IMR-90 (cell line): ENCODE measurements around the gene TAS2R30. TPM values are rescaled to one million over a fixed set of nuclear protein-coding genes. Genes with fewer than 3 reads are reported as not detected.

Experiments used
- ATAC-seq: fragments of 200-7000 bp; cut with Tn5 transposase; 2 replicates; pipeline ENCODE4 v1.9.1; 2020; ENCODE audit warnings: low read depth, mild to moderate bottlenecking, moderate library complexity
- BruUV-seq: library from RNA; stranded (reverse); fragments of 400-500 nt; replicated peaks from 2 replicates; lab custom pipeline; 2021; lab: Mats Ljungman, UMichigan
- CTCF ChIA-PET: fragments of 300-600 bp; formaldehyde crosslinking; extraction: SDS; loops from one replicate; lab custom pipeline; 2021; ENCODE audit warnings: antibody characterized with exemption; lab: Yijun Ruan, JAX
- POLR2A ChIA-PET: fragments of 300-600 bp; sonication (Branson Sonifier 250); formaldehyde crosslinking; loops from one replicate; lab custom pipeline; 2022; ENCODE audit warnings: antibody characterized with exemption; ENCODE audit not compliant: unreplicated experiment; lab: Charles Lee
- DNase-seq: peaks from one replicate; pipeline ENCODE4 v3.0.0; 2013
- H2AFZ ChIP-seq: replicated peaks from 2 replicates; pipeline ENCODE3; 2013; ENCODE audit warnings: low read length, mild to moderate bottlenecking; ENCODE audit not compliant: poor library complexity
- H2AK5ac ChIP-seq: 2 replicates; pipeline ENCODE4 v1.6.1; 2013; ENCODE audit warnings: low read depth, low read length, inconsistent platforms
- H2AK9ac ChIP-seq: replicated peaks from 2 replicates; pipeline ENCODE3; 2013; ENCODE audit warnings: mild to moderate bottlenecking, low read depth, low read length, moderate library complexity; ENCODE audit not compliant: poor library complexity
- H2BK120ac ChIP-seq: 2 replicates; pipeline ENCODE4 v1.6.1; 2013; ENCODE audit warnings: low read depth, low read length, inconsistent platforms
- H2BK15ac ChIP-seq: 3 replicates; pipeline ENCODE4 v1.6.1; 2013; ENCODE audit warnings: low read depth, low read length, inconsistent platforms
- H2BK20ac ChIP-seq: 2 replicates; pipeline ENCODE4 v1.6.1; 2013; ENCODE audit warnings: low read depth, mild to moderate bottlenecking, inconsistent platforms, low read length, moderate library complexity
- H2BK5ac ChIP-seq: 2 replicates; pipeline ENCODE4 v1.6.1; 2013; ENCODE audit warnings: mild to moderate bottlenecking, low read depth, low read length, inconsistent platforms; ENCODE audit not compliant: poor library complexity, severe bottlenecking
- H3K14ac ChIP-seq: replicated peaks from 2 replicates; pipeline ENCODE4 v1.6.1; 2013; ENCODE audit warnings: low read depth, low read length, inconsistent platforms
- H3K18ac ChIP-seq: 2 replicates; pipeline ENCODE4 v1.6.1; 2013; ENCODE audit warnings: low read depth, low read length, control low read depth
- H3K23ac ChIP-seq: 2 replicates; pipeline ENCODE4 v1.6.1; 2013; ENCODE audit warnings: low read depth, low read length, inconsistent platforms
- H3K27ac ChIP-seq: 2 replicates; pipeline ENCODE4 v1.5.1; 2013; ENCODE audit warnings: mild to moderate bottlenecking, control low read depth, low read length; ENCODE audit not compliant: insufficient read depth
- H3K27me3 ChIP-seq: 2 replicates; pipeline ENCODE4 v1.6.1; 2013; ENCODE audit warnings: low read length; ENCODE audit not compliant: control insufficient read depth, insufficient read depth
- H3K36me3 ChIP-seq: 2 replicates; pipeline ENCODE4 v1.6.1; 2013; ENCODE audit warnings: low read length, mixed read lengths; ENCODE audit not compliant: control insufficient read depth, insufficient read depth
- H3K4ac ChIP-seq: 2 replicates; pipeline ENCODE4 v1.6.1; 2013; ENCODE audit warnings: low read depth, low read length, inconsistent platforms
- H3K4me1 ChIP-seq: 2 replicates; pipeline ENCODE4 v1.6.1; 2013; ENCODE audit warnings: low read length, mixed read lengths; ENCODE audit not compliant: control insufficient read depth, insufficient read depth
- H3K4me2 ChIP-seq: 2 replicates; pipeline ENCODE4 v1.6.1; 2013; ENCODE audit warnings: low read depth, mild to moderate bottlenecking, control low read depth, low read length, moderate library complexity
- H3K4me3 ChIP-seq: 2 replicates; pipeline ENCODE4 v1.5.1; 2013; ENCODE audit warnings: low read depth, mild to moderate bottlenecking, control low read depth, low read length, moderate library complexity; ENCODE audit not compliant: insufficient read depth
- H3K56ac ChIP-seq: 2 replicates; pipeline ENCODE4 v1.6.1; 2013; ENCODE audit warnings: low read length, inconsistent platforms; ENCODE audit not compliant: insufficient read depth; ENCODE audit errors: extremely low read depth
- H3K79me1 ChIP-seq, 2 experiments: 2 replicates each; pipeline ENCODE4 v1.6.1; 2013; ENCODE audit warnings: low read length in 2 of 2, inconsistent platforms in 1 of 2, low read depth in 1 of 2
- H3K9ac ChIP-seq: 2 replicates; pipeline ENCODE4 v1.6.1; 2013; ENCODE audit warnings: low read depth, low read length, control low read depth
- H3K9me1 ChIP-seq: 2 replicates; pipeline ENCODE4 v1.6.1; 2013; ENCODE audit warnings: low read length, inconsistent platforms; ENCODE audit not compliant: insufficient read depth
- H3K9me3 ChIP-seq: 2 replicates; pipeline ENCODE4 v1.6.1; 2013; ENCODE audit warnings: low read length; ENCODE audit not compliant: control insufficient read depth, insufficient read depth
- H4K20me1 ChIP-seq: 2 replicates; pipeline ENCODE4 v1.6.1; 2013; ENCODE audit warnings: low read length, inconsistent platforms; ENCODE audit not compliant: insufficient read depth
- H4K5ac ChIP-seq: 2 replicates; pipeline ENCODE4 v1.6.1; 2013; ENCODE audit warnings: mild to moderate bottlenecking, low read depth, low read length, control low read depth
- H4K8ac ChIP-seq, 2 experiments: 2 replicates each; pipeline ENCODE4 v1.6.1; 2013; ENCODE audit warnings: low read depth in 2 of 2, low read length in 2 of 2, control low read depth in 1 of 2, inconsistent platforms in 1 of 2
- H4K91ac ChIP-seq: 2 replicates; pipeline ENCODE4 v1.6.1; 2013; ENCODE audit warnings: low read depth, low read length, inconsistent platforms; ENCODE audit not compliant: insufficient read depth
- BHLHE40 ChIP-seq: fragments of 150-350 bp; IDR thresholded peaks from 2 replicates; pipeline ENCODE4 v1.6.1; 2016; ENCODE audit warnings: mild to moderate bottlenecking, low read depth, low read length
- CHD1 ChIP-seq: IDR thresholded peaks from 2 replicates; pipeline ENCODE4 v1.6.1; 2012; ENCODE audit warnings: low read depth, low read length, improper control_type of control experiment
- MAZ ChIP-seq: IDR thresholded peaks from 2 replicates; pipeline ENCODE4 v1.6.1; 2012; ENCODE audit warnings: low read depth, mild to moderate bottlenecking, low read length, improper control_type of control experiment, moderate library complexity, borderline replicate concordance
- MXI1 ChIP-seq: IDR thresholded peaks from 2 replicates; pipeline ENCODE4 v1.6.1; 2012; ENCODE audit warnings: low read depth, mild to moderate bottlenecking, low read length, moderate library complexity, borderline replicate concordance
- WGBS, 2 experiments: methylation state at CpG; one replicate each; pipeline versions ENCODE4 v1.1.5 to v1.1.7; 2013; ENCODE audit warnings: missing lambda C conversion rate in 2 of 2; ENCODE audit not compliant: insufficient read length in 1 of 2; ENCODE audit errors: extremely low coverage in 2 of 2; 5-methylcytosine and 5-hydroxymethylcytosine counted together
- dilution Hi-C: fragments of 300-500 bp; cut with HindIII; formaldehyde crosslinking; loops from one replicate; pipeline ENCODE4 v1.14.3; 2018; ENCODE audit warnings: low sequenced_read_pairs; ENCODE audit not compliant: unreplicated experiment
- in situ Hi-C: fragments of 300-500 bp; cut with MboI; formaldehyde crosslinking; loops from 3 replicates; pipeline ENCODE4 v1.14.3; 2019; ENCODE audit warnings: low sequenced_read_pairs, inconsistent platforms, mixed read lengths
- intact Hi-C: fragments of 100-400 bp; cut with micrococcal nuclease; formaldehyde crosslinking; loops from 2 replicates; pipeline ENCODE4 v1.10.0; 2022
- polyA plus RNA-seq, 3 experiments: library from polyadenylated mRNA; depleted of rRNA; stranded (reverse); fragments of >200 nt; gene quantifications; 2 replicates each; pipeline ENCODE4 v1.2.3, GENCODE V29; 2012; ENCODE audit warnings: low replicate concordance in 1 of 3
- total RNA-seq: library from RNA; depleted of rRNA; stranded (reverse); fragments of >200 nt; gene quantifications from 2 replicates; pipeline ENCODE4 v1.2.3, GENCODE V29; 2012

TAS2R30 gene
- total and polyA plus RNA-seq, 2 of the 4 experiments (the other 2 are of a cell fraction): 0.03 to 5.0 TPM

DNA sequence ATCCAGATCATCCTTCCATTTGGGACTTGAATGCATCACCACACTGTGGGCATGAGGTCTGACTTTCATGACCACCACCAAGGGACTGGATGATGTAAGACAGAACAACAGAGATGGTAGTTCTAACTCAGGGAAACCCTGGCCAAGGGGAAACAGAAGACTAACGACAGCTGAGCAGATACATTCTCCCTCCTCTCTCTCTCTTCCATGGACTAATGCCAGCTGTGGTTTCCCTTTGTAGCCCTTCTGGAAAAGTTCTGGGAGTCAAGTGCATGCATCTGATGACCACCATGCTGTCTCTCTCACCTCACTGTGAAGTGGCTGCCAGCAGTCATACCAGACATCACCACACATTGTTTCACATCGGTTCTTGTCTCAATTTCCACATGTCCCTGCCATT lies 3.4 kb downstream of the TAS2R30 start:
- H4K5ac ChIP-seq: no peak overlapping the region
- no peak overlapping the region for H2BK120ac ChIP-seq
- in situ Hi-C loops: no loop called here
- intact Hi-C loops: no loop called here
- ATAC-seq (no peak), DNase-seq (no peak)
- H2BK20ac ChIP-seq: no peak overlapping the region
- H3K56ac ChIP-seq: no peak overlapping the region
- H3K14ac ChIP-seq: no peak overlapping the region
- BruUV-seq: no TSS peak
- H2AK5ac ChIP-seq: no peak overlapping the region
- no peak overlapping the region for H2BK15ac ChIP-seq
- no peaks in the 10 kb centered on the region for H3K4me1 ChIP-seq
- H3K27ac ChIP-seq: no peak overlapping the region
- TF ChIP-seq MXI1 (no peak), CHD1 (no peak), BHLHE40 (no peak), MAZ (no peak)
- peaks cover 9% of the 10 kb centered on the region for H4K20me1 ChIP-seq
- H3K4ac ChIP-seq: no peak overlapping the region
- no peak overlapping the region for H3K18ac ChIP-seq
- H3K36me3 ChIP-seq: peaks cover 1% of the 10 kb centered on the region; the same call in 1 of the 2 replicates
- H4K91ac ChIP-seq: no peak overlapping the region
- H3K4me3 ChIP-seq: no peak overlapping the region
- no peaks in the 10 kb centered on the region for H3K27me3 ChIP-seq
- peaks cover 21 to 39% of the 10 kb centered on the region in 2 experiments for H3K79me1 ChIP-seq
- CTCF ChIA-PET: no interaction called here
- POLR2A ChIA-PET: no interaction called here
- H2AK9ac ChIP-seq: no peak overlapping the region
- no peak overlapping the region for H3K23ac ChIP-seq
- no peak overlapping the region for H3K9ac ChIP-seq
- H3K4me2 ChIP-seq: no peak overlapping the region
- H4K8ac ChIP-seq: no peak overlapping the region
- dilution Hi-C loops: no loop called here
- H2BK5ac ChIP-seq: no peak overlapping the region
- WGBS, 2 experiments: no CpG with 5 or more reads among the region's 2 CpGs
- H2AFZ ChIP-seq: no peak overlapping the region
- 0 out of 2 replicates have a peak, but pooled peaks cover 3% of the 10 kb centered on the region for H3K9me1 ChIP-seq
- H3K9me3 ChIP-seq: no peaks in the 10 kb centered on the region
